ENCODE measurements around the gene MKLN1. TPM values are rescaled to one million over a fixed set of nuclear protein-coding genes. Genes with fewer than 3 reads are reported as not detected.

MKLN1 gene
- total and polyA plus RNA-seq, 2 of the 4 experiments (the other 2 are of a cell fraction): 17.5 to 52.0 TPM

DNA sequence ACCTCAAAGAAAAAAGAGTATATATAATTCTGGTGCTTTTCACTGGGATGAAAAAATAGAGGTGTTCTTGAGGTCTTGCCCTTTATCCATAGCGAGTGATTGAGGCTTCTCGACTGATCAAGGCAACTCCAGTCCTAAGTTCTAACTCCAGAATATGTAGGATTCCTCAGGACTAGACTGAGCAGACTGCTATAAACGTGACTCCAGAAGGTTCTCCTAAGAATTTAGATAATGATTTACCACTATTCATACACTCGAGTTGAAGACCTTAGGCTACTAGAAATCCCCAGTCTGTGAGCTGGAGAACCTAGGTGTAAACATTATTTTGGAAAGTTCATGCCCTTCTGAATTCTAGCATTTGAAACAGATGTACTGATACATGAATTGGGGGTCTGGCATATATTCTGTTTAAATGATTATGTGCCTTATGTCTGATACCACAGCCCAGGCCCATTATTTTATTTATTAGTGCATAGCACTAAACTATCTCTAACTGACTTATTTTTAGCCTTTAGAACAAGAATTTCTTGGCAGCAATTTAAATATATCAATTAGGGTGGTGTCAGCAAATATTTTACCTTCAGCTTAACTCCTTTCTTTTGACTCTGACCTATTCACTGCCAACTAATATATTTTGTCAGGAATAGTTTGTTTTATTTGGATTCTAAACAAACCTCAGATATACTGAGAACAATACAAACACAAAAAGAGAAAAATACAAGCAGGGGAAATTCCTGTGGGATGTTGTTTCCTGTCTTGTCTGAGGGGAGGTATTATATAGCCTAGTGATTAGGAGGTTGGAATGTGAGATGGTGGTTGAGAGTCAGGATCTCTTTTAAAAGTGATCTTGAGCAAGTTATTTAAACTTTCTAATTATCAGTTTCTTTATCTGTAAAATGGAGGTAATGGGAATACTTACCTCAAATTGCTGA, 153.0 kb downstream of the MKLN1 start:
- Histone ChIP-seq H2BK5ac (ENCODE audit: low read depth, low read length, poor library complexity, severe bottlenecking) (no peak overlapping the region), H4K20me1 (ENCODE audit: insufficient read depth, low read length) (no peaks in the 10 kb centered on the region), H4K91ac (ENCODE audit: insufficient read depth, low read depth, low read length) (no peak overlapping the region), H3K56ac (ENCODE audit: extremely low read depth, insufficient read depth, low read length) (no peak overlapping the region), H3K23ac (ENCODE audit: low read depth, low read length) (peak overlapping the region; percentile 82; the same call in 1 of the 2 replicates), H4K5ac (ENCODE audit: low read depth, low read length) (no peak overlapping the region), H3K9me1 (ENCODE audit: insufficient read depth, low read length) (peaks cover 3% of the 10 kb centered on the region), H4K8ac (ENCODE audit: low read depth in 2 of 2, low read length in 2 of 2) (no peak overlapping the region; a peak in 1 of 4 replicates), H2AFZ (replicated peaks; ENCODE audit: low read length, poor library complexity) (no peak overlapping the region), H2BK15ac (ENCODE audit: low read depth, low read length) (no peak overlapping the region), H3K14ac (replicated peaks; ENCODE audit: low read depth, low read length) (peak overlapping the region; percentile 81), H3K9me3 (ENCODE audit: control insufficient read depth, insufficient read depth, low read length) (no peaks in the 10 kb centered on the region), H3K36me3 (ENCODE audit: control insufficient read depth, insufficient read depth, low read length) (peaks cover 6% of the 10 kb centered on the region), H3K4ac (ENCODE audit: low read depth, low read length) (no peak overlapping the region), H3K27me3 (ENCODE audit: control insufficient read depth, insufficient read depth, low read length) (no peaks in the 10 kb centered on the region), H2AK5ac (ENCODE audit: low read depth, low read length) (no peak overlapping the region), H2BK20ac (ENCODE audit: low read depth, low read length) (no peak overlapping the region), H2BK120ac (ENCODE audit: low read depth, low read length) (no peak overlapping the region), H3K27ac (ENCODE audit: insufficient read depth, low read length) (no peak overlapping the region), H3K4me3 (ENCODE audit: insufficient read depth, low read depth, low read length) (no peak overlapping the region), H3K79me1 (ENCODE audit: low read depth in 1 of 2, low read length in 2 of 2) (peaks cover 0 to 10% of the 10 kb centered on the region in 2 experiments; a peak in 2 of 4 replicates), H3K4me1 (ENCODE audit: control insufficient read depth, insufficient read depth, low read length) (no peaks in the 10 kb centered on the region), H3K4me2 (ENCODE audit: low read depth, low read length) (no peak overlapping the region), H3K18ac (ENCODE audit: low read depth, low read length) (no peak overlapping the region), H3K9ac (ENCODE audit: low read depth, low read length) (no peak overlapping the region), H2AK9ac (replicated peaks; ENCODE audit: low read depth, low read length, poor library complexity) (no peak overlapping the region)
- in situ Hi-C loops (cut with MboI; ENCODE audit: low sequenced_read_pairs) (no loop called here), dilution Hi-C loops (cut with HindIII; ENCODE audit: low sequenced_read_pairs, unreplicated experiment) (no loop called here), intact Hi-C loops (cut with micrococcal nuclease) (no loop called here)
- CTCF ChIA-PET: no interaction called here
- POLR2A ChIA-PET (ENCODE audit: unreplicated experiment): no interaction called here
- TF ChIP-seq BHLHE40 (IDR thresholded peaks at IDR 0.05; ENCODE audit: low read depth, low read length) (no peak), MAFK (IDR thresholded peaks at IDR 0.05; ENCODE audit: low read depth, low read length) (peak; percentile 52), RCOR1 (IDR thresholded peaks at IDR 0.05; ENCODE audit: insufficient replicate concordance, low read length) (no peak)
- TF ChIP-seq, protein P1, sequence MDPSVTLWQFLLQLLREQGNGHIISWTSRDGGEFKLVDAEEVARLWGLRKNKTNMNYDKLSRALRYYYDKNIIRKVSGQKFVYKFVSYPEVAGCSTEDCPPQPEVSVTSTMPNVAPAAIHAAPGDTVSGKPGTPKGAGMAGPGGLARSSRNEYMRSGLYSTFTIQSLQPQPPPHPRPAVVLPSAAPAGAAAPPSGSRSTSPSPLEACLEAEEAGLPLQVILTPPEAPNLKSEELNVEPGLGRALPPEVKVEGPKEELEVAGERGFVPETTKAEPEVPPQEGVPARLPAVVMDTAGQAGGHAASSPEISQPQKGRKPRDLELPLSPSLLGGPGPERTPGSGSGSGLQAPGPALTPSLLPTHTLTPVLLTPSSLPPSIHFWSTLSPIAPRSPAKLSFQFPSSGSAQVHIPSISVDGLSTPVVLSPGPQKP (IDR thresholded peaks at IDR 0.05; ENCODE audit: borderline replicate concordance, low read depth, low read length): no peak
- TF ChIP-seq, protein P2, sequence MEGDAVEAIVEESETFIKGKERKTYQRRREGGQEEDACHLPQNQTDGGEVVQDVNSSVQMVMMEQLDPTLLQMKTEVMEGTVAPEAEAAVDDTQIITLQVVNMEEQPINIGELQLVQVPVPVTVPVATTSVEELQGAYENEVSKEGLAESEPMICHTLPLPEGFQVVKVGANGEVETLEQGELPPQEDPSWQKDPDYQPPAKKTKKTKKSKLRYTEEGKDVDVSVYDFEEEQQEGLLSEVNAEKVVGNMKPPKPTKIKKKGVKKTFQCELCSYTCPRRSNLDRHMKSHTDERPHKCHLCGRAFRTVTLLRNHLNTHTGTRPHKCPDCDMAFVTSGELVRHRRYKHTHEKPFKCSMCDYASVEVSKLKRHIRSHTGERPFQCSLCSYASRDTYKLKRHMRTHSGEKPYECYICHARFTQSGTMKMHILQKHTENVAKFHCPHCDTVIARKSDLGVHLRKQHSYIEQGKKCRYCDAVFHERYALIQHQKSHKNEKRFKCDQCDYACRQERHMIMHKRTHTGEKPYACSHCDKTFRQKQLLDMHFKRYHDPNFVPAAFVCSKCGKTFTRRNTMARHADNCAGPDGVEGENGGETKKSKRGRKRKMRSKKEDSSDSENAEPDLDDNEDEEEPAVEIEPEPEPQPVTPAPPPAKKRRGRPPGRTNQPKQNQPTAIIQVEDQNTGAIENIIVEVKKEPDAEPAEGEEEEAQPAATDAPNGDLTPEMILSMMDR (conservative IDR thresholded peaks at IDR 0.05; ENCODE audit: low read depth, low read length): no peak
- no CpG with 5 or more reads among the region's 4 CpGs for WGBS, 2 experiments (ENCODE audit: extremely low coverage in 2 of 2, insufficient read length in 1 of 2)
- ATAC-seq (ENCODE audit: low read depth) (peak; percentile 48), DNase-seq (no peak)
- BruUV-seq (replicated peaks): no TSS peak
